ENCODE measurements around the gene SYNM. TPM values are rescaled to one million over a fixed set of nuclear protein-coding genes. Genes with fewer than 3 reads are reported as not detected.

The SYNM gene
- total RNA-seq, 2 donors from 2014 or later: 5.7 to 8.2 TPM

DNA sequence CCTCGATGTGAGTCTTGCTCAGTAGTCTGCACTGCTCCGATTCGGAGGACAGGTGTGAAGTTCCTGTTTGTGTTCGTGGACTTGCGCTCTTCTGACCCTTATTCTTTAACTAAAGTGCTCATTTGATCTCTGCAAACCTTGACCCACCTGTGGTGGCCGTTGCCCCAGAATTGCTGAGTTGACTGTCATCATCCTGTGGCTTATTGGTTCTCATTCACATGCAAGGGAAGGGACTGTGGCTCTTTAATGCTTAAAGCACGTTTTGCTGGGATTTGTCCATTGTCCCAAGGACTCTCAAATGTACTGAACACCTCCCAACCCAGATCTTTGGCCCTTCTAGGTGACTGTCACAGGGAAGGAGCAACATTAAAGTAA lies 13.4 kb downstream of the SYNM start:
- TF ChIP-seq, protein P1, sequence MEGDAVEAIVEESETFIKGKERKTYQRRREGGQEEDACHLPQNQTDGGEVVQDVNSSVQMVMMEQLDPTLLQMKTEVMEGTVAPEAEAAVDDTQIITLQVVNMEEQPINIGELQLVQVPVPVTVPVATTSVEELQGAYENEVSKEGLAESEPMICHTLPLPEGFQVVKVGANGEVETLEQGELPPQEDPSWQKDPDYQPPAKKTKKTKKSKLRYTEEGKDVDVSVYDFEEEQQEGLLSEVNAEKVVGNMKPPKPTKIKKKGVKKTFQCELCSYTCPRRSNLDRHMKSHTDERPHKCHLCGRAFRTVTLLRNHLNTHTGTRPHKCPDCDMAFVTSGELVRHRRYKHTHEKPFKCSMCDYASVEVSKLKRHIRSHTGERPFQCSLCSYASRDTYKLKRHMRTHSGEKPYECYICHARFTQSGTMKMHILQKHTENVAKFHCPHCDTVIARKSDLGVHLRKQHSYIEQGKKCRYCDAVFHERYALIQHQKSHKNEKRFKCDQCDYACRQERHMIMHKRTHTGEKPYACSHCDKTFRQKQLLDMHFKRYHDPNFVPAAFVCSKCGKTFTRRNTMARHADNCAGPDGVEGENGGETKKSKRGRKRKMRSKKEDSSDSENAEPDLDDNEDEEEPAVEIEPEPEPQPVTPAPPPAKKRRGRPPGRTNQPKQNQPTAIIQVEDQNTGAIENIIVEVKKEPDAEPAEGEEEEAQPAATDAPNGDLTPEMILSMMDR (IDR thresholded peaks at IDR 0.05): no peak
- TF ChIP-seq POLR2A (IDR thresholded peaks at IDR 0.05): no peak
- ATAC-seq (no peak), DNase-seq (no peak)
- Histone ChIP-seq H3K9me3 (no peaks in the 10 kb centered on the region), H3K4me3 (no peak overlapping the region), H3K27ac (no peak overlapping the region), H3K36me3 (replicated peaks in 1 of 2; ENCODE audit: insufficient read depth in 1 of 2, low read depth in 2 of 2) (no peaks in the 10 kb centered on the region), H3K27me3 (no peaks in the 10 kb centered on the region), H3K4me1 (peaks cover under 1% of the 10 kb centered on the region)
- intact Hi-C loops (cut with DNase I): no loop called here
- WGBS, 2 donors: 76 to 91% methylated on average over 7 of the region's 7 CpGs

DNA sequence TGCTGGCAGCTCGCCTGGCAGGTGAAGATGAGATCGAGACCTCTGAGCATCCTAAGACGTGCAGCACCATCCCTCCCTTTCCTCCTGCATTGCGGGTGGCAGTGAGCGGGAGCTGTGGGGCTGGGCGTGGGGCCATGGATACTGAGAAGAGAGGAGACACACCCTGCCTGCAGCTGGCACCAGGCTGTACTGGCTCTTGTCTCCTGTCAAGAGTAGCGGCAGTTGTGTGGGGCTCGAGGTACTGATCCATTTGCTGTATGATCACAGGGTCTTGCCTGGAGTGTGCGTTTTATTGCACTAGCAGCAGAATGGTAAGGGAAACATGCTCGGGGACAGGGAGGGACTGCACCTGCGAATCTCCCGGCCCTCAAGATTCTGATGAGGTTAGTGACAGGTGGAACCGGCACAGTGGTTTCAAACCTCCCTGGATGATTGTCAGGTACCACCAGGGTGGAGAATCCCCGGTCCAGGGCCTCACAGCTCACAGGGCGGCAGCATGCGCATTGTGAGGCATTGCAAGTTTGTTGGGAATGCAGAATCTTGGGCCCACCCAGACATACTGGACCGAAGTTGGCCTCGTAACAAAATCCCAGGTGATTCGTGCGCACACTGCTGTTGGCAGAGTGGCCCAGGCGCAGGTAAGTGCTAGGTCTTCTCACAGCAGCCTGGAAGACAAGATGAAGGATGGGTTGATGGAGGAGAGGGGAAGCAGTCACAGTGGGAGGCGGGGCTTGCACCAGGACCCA lies 14.1 kb downstream of the SYNM start:
- H3K27me3 ChIP-seq: no peaks in the 10 kb centered on the region
- no peaks in the 10 kb centered on the region for H3K36me3 ChIP-seq (replicated peaks in 1 of 2; ENCODE audit: insufficient read depth in 1 of 2, low read depth in 2 of 2)
- DNase-seq: no peak
- no peak overlapping the region for H3K27ac ChIP-seq
- no peak overlapping the region for H3K4me3 ChIP-seq
- TF ChIP-seq, protein P1 (IDR thresholded peaks at IDR 0.05): no peak
- no peak for TF ChIP-seq POLR2A (IDR thresholded peaks at IDR 0.05)
- H3K4me1 ChIP-seq: peaks cover 8% of the 10 kb centered on the region
- no peaks in the 10 kb centered on the region for H3K9me3 ChIP-seq
- 89 to 95% methylated on average over 18 to 22 of the region's 22 CpGs for WGBS, 2 donors
- intact Hi-C loops (cut with DNase I): no loop called here
- no peak for ATAC-seq

DNA sequence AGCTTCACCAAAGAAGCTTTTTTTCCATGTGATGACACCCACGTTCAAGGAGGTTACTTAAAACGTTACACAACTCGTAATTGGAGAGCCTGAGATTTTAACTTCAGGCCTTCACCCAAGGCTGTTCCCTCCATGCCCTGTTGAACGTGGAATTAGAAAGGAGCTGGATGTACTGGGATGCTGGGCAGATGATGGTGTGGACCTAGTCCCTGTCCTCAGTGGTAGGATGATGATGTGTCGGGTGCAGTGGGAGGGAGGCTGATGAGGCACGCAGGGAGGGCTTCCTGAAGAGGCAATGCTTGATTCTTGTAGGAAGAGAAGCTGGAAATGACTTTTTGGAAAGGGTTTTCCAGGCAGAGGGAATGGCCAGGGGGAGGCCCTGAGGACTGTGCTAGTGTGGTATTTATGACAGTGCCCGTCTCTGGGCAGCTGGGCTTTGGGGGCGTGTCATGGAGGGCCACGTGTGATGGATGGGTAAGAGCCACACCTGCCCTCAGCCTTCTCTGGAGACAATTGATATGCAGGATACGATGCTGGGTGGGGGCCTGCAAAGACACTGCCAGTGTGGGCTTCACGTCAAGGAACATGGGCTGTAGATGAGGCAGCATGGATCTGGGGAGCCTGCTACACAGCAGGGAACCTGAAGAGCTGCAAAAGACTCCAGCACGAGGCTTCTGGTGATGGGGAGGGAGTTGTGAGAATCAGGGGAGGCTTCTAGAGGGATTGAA lies 15.3 kb downstream of the SYNM start:
- no peak overlapping the region for H3K27ac ChIP-seq
- H3K27me3 ChIP-seq: no peaks in the 10 kb centered on the region
- no peak overlapping the region for H3K4me3 ChIP-seq
- no peaks in the 10 kb centered on the region for H3K9me3 ChIP-seq
- ATAC-seq: no peak
- H3K36me3 ChIP-seq (replicated peaks in 1 of 2; ENCODE audit: insufficient read depth in 1 of 2, low read depth in 2 of 2): no peaks in the 10 kb centered on the region
- intact Hi-C loops (cut with DNase I): no loop called here
- TF ChIP-seq, protein P1 (IDR thresholded peaks at IDR 0.05): no peak
- no peak for TF ChIP-seq POLR2A (IDR thresholded peaks at IDR 0.05)
- DNase-seq: no peak
- H3K4me1 ChIP-seq: peaks cover 14% of the 10 kb centered on the region
- WGBS, 2 donors: 82 to 87% methylated on average over 12 of the region's 12 CpGs

DNA sequence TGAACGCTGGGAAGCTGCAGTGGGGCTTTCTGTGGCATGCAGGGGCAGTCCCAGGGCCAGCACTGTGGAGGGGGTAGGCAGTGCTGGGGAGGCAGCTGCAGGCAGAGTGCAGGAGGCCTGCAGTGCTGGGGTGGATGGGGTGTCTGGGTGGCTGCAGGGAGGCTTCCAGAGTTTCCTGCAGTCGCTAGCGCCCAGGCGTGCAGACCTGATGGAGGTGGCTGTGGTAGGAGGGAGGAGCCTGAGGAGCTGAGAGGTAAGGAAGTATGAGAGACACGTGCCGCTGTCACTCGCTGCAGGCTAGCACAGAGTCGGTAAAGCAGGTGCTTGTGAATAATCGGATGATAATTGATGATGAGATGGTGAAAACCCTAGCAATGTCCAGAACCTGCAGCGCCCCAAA lies 16.3 kb downstream of the SYNM start:
- no peak for TF ChIP-seq POLR2A (IDR thresholded peaks at IDR 0.05)
- TF ChIP-seq, protein P1 (IDR thresholded peaks at IDR 0.05): no peak
- Histone ChIP-seq H3K9me3 (no peaks in the 10 kb centered on the region), H3K27me3 (no peaks in the 10 kb centered on the region), H3K4me1 (peaks cover 14% of the 10 kb centered on the region), H3K4me3 (no peak overlapping the region), H3K27ac (no peak overlapping the region), H3K36me3 (replicated peaks in 1 of 2; ENCODE audit: insufficient read depth in 1 of 2, low read depth in 2 of 2) (no peaks in the 10 kb centered on the region)
- 85 to 87% methylated on average over 10 of the region's 10 CpGs for WGBS, 2 donors
- no peak for ATAC-seq
- intact Hi-C loops (cut with DNase I): no loop called here
- no peak for DNase-seq

Measured in body of pancreas (tissue), 4 donors.